ENCODE results near the gene RAB40C.

Gene RAB40C

GRCh38 chr16:619476-620100, 29.7 kb downstream of the RAB40C start:
- DNase-seq, result no peak

- DNase-seq, result no peak
Observed at GRCh38 chr16:620700-621525, 31.0 kb downstream of the RAB40C start.

GRCh38 chr16:621526-622105, 31.8 kb downstream of the RAB40C start:
- no peak for DNase-seq

- DNase-seq, result no peak
Observed at GRCh38 chr16:622920-623280, 33.0 kb downstream of the RAB40C start.

- no peak for DNase-seq
Observed at GRCh38 chr16:624526-625070, 34.7 kb downstream of the RAB40C start.

GRCh38 chr16:625117-625976, 35.5 kb downstream of the RAB40C start:
- DNase-seq, result no peak

- no peak for DNase-seq
Observed at GRCh38 chr16:625977-626765, 36.3 kb downstream of the RAB40C start.

- no peak for DNase-seq
Observed at GRCh38 chr16:626787-627453, 37.1 kb downstream of the RAB40C start.

GRCh38 chr16:627454-628239, 37.8 kb downstream of the RAB40C start:
- no peak for DNase-seq

GRCh38 chr16:628321-629061, 38.6 kb downstream of the RAB40C start:
- no peak for DNase-seq

- no peak for DNase-seq
Observed at GRCh38 chr16:629185-629832, 39.4 kb downstream of the RAB40C start.

GRCh38 chr16:629833-630248, 40.0 kb downstream of the RAB40C start:
- DNase-seq, result no peak

- no peak for DNase-seq
Observed at GRCh38 chr16:630249-630814, 40.5 kb downstream of the RAB40C start.

- no peak for DNase-seq
Observed at GRCh38 chr16:630815-631405, 41.0 kb downstream of the RAB40C start, which contains the start of gene WFIKKN1. TSS of gene WFIKKN1 (plus strand) at chr16:630985. CDS start at chr16:631254, 269 bp downstream.

GRCh38 chr16:631808-632358, 42.0 kb downstream of the RAB40C start:
- no peak for DNase-seq

- no peak for DNase-seq
Observed at GRCh38 chr16:632486-633335, 42.8 kb downstream of the RAB40C start.
